Coronary artery (tissue), 2 donors: ENCODE results near the gene VAPA.
"Not testable (repeated sequence)": the region's sequence is repeated elsewhere in the genome, so short reads cannot be mapped to it uniquely, and the experiment has no call there.

Experiments used
- DNase-seq: peaks from one replicate; pipeline ENCODE4 v3.0.0-alpha.2; 2017; ENCODE audit warnings: low spot score
- H3K27ac ChIP-seq, 2 donors: fragments of 200-600 bp; sonication (generic); one replicate each; pipeline ENCODE4 v1.5.1; 2016 to 2019
- H3K4me3 ChIP-seq: fragments of 200-600 bp; sonication (generic); 2 replicates; pipeline ENCODE4 v1.5.1; 2016; ENCODE audit warnings: mild to moderate bottlenecking, moderate library complexity
- CTCF ChIP-seq: fragments of 200-600 bp; sonication (generic); IDR thresholded peaks from one replicate; pipeline ENCODE4 v1.5.1; 2019; ENCODE audit warnings: antibody characterized with exemption

Gene VAPA

DNA sequence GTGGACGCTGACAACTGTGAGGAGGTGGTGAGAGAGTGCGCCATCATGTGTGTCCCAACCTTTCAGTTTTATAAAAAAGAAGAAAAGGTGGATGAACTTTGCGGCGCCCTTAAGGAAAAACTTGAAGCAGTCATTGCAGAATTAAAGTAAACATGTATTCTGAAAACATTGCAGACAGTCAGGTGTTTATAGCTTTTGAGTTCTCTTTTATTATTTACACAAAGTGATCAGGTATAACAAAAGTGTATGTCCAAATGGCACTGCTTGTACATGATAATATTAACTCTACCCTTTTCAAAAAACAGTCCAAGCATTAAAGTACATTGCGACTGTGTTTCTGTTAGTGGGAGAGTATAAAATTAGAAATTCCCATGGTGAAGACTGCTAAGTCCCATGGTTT lies 25.8 kb upstream of the VAPA start:
- TF ChIP-seq CTCF: no peak

GRCh38 chr18:9890196-9890595 lies 23.6 kb upstream of the VAPA start:
- Histone ChIP-seq H3K27ac (no peak overlapping the region), H3K4me3 (no peak overlapping the region)
- no peak for DNase-seq
- no peak for TF ChIP-seq CTCF

More for the DNA sequence above, 25.8 kb upstream of the VAPA start:
- no peak for DNase-seq
- H3K27ac ChIP-seq: no peak overlapping the region
- no peak overlapping the region for H3K4me3 ChIP-seq

DNA sequence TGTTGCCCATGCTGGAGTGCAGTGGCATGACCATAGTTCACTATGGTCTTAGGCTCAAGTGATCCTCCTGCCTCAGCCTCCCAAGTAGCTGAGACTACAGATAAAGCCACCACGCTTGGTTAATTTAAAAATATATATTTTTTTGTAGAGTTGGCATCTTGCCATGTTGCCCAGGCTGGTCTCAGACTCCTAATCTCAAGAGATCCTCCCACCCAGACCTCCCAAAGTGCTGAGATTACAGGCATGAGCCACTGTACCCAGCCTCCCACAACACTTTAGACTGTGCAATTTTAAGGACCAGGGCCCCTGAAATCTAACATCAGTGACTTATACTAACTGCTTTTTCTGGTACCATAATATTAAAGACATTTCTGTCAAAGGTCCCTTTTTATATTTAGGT lies 22.9 kb upstream of the VAPA start:
- no peak for TF ChIP-seq CTCF

GRCh38 chr18:9891515-9891914 lies 22.3 kb upstream of the VAPA start:
- H3K4me3 ChIP-seq, H3K27ac ChIP-seq, DNase-seq: not testable (repeated sequence)

More for the DNA sequence above, 22.9 kb upstream of the VAPA start:
- H3K4me3 ChIP-seq: no peak overlapping the region
- H3K27ac ChIP-seq: no peak overlapping the region
- DNase-seq: no peak

GRCh38 chr18:9894454-9895068 lies 19.3 kb upstream of the VAPA start:
- Histone ChIP-seq H3K27ac (no peak overlapping the region), H3K4me3 (no peak overlapping the region)
- no peak for DNase-seq
- TF ChIP-seq CTCF: no peak

DNA sequence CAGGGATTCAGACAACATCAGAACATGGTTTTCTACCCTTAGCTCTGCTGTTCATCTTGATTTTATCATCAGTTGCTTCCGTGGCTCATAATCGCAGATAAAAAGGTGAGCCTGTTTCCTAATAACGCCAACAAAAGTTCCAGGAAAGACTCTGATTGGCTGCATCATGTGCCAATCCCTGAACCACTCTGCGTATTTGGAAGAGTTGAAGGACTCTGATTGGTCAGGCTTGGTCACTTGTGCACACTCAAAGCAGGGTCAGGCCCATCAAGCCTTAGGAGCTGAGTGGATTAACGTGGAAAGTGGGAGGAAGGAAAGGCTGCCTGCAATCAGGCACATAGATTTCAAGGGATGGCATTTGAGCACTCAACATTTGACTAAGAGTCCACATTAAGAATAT lies 16.7 kb upstream of the VAPA start:
- no peak for DNase-seq
- Histone ChIP-seq H3K4me3 (no peak overlapping the region), H3K27ac (no peak overlapping the region)
- no peak for TF ChIP-seq CTCF

DNA sequence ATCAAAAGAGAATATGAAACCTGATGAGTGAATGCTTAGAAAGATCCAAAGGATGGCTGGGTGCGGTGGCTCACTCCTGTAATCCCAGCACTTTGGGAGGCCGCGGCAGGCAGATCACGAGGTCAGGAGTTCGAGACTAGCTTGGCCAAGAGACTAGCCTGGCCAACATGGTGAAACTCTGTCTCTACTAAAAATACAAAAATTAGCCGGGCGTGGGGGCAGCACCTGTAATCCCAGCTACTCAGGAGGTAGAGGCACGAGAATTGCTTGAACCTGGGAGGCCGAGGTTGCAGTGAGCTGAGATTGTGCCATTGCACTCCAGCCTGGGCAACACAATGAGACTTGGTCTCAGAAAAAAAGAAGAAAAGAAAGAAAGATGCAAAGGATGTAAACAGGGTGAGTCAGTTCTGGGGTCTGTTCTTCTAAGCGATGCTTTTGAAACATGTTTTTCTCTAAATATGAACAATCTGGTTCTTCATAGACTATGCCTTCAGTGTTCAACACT lies 16.0 kb upstream of the VAPA start:
- not testable (repeated sequence) for H3K4me3 ChIP-seq, DNase-seq, H3K27ac ChIP-seq

DNA sequence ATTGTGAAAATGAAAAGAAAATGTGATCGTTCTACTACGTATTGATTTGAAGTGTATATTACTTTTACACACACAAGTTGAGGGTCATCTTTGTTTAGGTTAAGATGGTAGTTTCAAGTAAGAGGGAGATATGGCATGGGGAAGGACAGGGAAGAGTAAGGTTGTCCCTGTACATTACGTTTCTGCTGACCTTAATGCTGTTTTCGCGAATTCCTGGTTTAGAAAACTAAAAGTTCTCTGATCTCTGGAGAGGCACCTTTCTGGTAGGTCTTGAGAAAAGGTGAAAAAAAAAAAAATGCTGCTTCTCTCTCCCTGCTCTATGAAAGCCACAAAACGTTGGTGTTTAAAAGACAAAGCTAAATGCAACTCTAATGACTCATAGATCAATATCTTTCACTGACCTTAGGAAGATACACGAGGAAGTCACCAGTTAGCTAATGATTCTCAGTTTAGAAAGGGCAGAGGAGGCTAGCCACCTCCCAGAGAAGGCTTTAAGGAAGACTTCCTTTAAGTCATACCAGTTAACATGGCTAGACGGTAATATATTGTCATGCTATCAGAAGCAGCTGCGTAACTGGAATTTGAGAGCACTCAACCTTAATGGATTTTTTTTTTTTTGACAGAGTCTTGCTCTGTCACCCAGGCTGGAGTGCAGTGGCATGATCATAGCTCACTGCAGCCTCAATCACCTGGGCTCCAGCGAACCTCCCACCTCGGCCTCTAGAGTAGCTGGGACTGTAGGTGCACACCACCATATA lies 14.8 kb upstream of the VAPA start:
- no peak for TF ChIP-seq CTCF
- DNase-seq: no peak
- no peak overlapping the region for H3K27ac ChIP-seq
- H3K4me3 ChIP-seq: no peak overlapping the region

GRCh38 chr18:9899550-9899930 lies 14.3 kb upstream of the VAPA start:
- H3K4me3 ChIP-seq, DNase-seq, H3K27ac ChIP-seq: not testable (repeated sequence)
